Mesenteric fat pad (tissue), 1 donor: ENCODE results near the gene LAPTM5. TPM values are rescaled to one million over a fixed set of nuclear protein-coding genes. Genes with fewer than 3 reads are reported as not detected.

ENCODE experiments used
- DNase-seq: peaks from one replicate; pipeline ENCODE4 v3.0.0-alpha.2; 2020; ENCODE audit warnings: low spot score
- total RNA-seq: library from RNA; stranded (reverse); fragmentation: NEBNext Ultra II Directional; extraction: Animal tissue kit (Norgen Biotek cat#: 25700); gene quantifications from one replicate; pipeline ENCODE4 v1.2.1, GENCODE V29; 2021
- donor health status: DM: yes; HTN: yes; CAD: no.

LAPTM5 gene
- total RNA-seq, 1 donor from 2014 or later, result 251 TPM

GRCh38 chr1:30758121-30758688, 631 bp upstream of the LAPTM5 start:
- DNase-seq, result no peak

GRCh38 chr1:30756545-30757351, 826 bp downstream of the LAPTM5 start:
- DNase-seq, result no peak

- no peak for DNase-seq
Measured at GRCh38 chr1:30756206-30756544, 1.4 kb downstream of the LAPTM5 start.

GRCh38 chr1:30755746-30756145, 1.8 kb downstream of the LAPTM5 start:
- no peak for DNase-seq

GRCh38 chr1:30755334-30755733, 2.2 kb downstream of the LAPTM5 start:
- no peak for DNase-seq

- DNase-seq, result no peak
Measured at GRCh38 chr1:30754684-30755171, 2.8 kb downstream of the LAPTM5 start.

- DNase-seq, result no peak
Measured at GRCh38 chr1:30753660-30754123, 3.9 kb downstream of the LAPTM5 start.

- DNase-seq, result no peak
Measured at GRCh38 chr1:30753118-30753517, 4.5 kb downstream of the LAPTM5 start.

GRCh38 chr1:30752651-30752908, 5.0 kb downstream of the LAPTM5 start:
- no peak for DNase-seq

GRCh38 chr1:30751830-30752650, 5.5 kb downstream of the LAPTM5 start:
- DNase-seq, result no peak

- DNase-seq, result no peak
Measured at GRCh38 chr1:30750731-30751291, 6.8 kb downstream of the LAPTM5 start.

GRCh38 chr1:30749691-30750583, 7.6 kb downstream of the LAPTM5 start:
- no peak for DNase-seq

- no peak for DNase-seq
Measured at GRCh38 chr1:30748699-30749401, 8.7 kb downstream of the LAPTM5 start.

GRCh38 chr1:30748098-30748698, 9.4 kb downstream of the LAPTM5 start:
- DNase-seq, result no peak

- no peak for DNase-seq
Measured at GRCh38 chr1:30747033-30748008, 10.3 kb downstream of the LAPTM5 start.

GRCh38 chr1:30746212-30747032, 11.2 kb downstream of the LAPTM5 start:
- no peak for DNase-seq

- DNase-seq, result no peak
Measured at GRCh38 chr1:30745834-30746208, 11.8 kb downstream of the LAPTM5 start.
